Measurements from ENCODE around the gene C11orf16. TPM values are rescaled to one million over a fixed set of nuclear protein-coding genes. Genes with fewer than 3 reads are reported as not detected.

The C11orf16 gene
- polyA plus RNA-seq, 3 donors, result not detected

DNA sequence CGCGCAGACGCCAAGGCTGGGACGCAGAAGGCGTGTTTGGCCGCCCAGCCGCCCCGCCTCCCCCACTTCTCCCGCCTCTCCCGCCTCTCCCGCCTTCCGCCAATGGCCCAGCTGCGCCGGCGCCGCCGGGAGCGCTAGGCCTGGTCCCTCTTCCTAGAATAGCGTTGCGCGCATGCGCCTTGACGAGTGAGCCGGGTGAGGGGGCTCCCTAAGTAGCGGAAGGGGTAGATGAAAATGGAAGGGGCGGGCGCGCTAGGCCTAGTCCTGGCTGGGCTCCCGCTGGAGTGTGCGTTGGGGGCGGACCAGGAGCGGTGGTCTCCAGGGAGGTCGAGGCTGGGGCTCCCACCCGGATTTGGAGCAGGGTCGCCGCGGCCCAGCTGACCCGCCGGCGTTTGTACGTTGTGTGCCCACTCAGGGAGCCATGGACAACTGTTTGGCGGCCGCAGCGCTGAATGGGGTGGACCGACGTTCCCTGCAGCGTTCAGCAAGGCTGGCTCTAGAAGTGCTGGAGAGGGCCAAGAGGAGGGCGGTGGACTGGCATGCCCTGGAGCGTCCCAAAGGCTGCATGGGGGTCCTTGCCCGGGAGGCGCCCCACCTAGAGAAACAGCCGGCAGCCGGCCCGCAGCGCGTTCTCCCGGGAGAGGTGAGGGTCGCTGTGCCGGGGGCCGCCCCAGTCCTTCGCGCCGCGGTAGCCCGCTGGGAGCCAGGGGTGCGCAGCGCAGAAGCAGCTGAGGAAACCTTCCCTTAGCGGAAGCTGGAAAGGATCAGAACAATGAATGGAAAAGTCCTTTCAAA, 21.5 kb downstream of the C11orf16 start, which contains the start of gene AKIP1:
Gene AKIP1, plus strand, starts transcription at position 161 of the 795 bp plus-strand sequence. Its CDS starts 261 bp downstream, at position 422.
- peaks cover 6 to 16% (median 15%) of the 10 kb centered on the region in 3 donors for H3K27me3 Mint-ChIP-seq (ENCODE audit: low read depth in 3 of 3)
- TF ChIP-seq, protein P1, sequence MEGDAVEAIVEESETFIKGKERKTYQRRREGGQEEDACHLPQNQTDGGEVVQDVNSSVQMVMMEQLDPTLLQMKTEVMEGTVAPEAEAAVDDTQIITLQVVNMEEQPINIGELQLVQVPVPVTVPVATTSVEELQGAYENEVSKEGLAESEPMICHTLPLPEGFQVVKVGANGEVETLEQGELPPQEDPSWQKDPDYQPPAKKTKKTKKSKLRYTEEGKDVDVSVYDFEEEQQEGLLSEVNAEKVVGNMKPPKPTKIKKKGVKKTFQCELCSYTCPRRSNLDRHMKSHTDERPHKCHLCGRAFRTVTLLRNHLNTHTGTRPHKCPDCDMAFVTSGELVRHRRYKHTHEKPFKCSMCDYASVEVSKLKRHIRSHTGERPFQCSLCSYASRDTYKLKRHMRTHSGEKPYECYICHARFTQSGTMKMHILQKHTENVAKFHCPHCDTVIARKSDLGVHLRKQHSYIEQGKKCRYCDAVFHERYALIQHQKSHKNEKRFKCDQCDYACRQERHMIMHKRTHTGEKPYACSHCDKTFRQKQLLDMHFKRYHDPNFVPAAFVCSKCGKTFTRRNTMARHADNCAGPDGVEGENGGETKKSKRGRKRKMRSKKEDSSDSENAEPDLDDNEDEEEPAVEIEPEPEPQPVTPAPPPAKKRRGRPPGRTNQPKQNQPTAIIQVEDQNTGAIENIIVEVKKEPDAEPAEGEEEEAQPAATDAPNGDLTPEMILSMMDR (IDR thresholded peaks at IDR 0.05), result no peak
- H3K36me3 ChIP-seq (replicated peaks in 1 of 2; ENCODE audit: control insufficient read depth in 1 of 2, insufficient read depth in 2 of 2, low read length in 2 of 2), result peaks cover under 1 to 3% of the 10 kb centered on the region in 2 donors
- peak within 1 kb of the TSS; percentile 93 to 95 for H3K4me3 Mint-ChIP-seq
- peaks cover 0 to 2% (median 0%) of the 10 kb centered on the region in 7 donors for H3K9me3 Mint-ChIP-seq
- H3K79me2 ChIP-seq (ENCODE audit: insufficient read depth, low read length), result peaks cover 3% of the 10 kb centered on the region
- peak within 1 kb of the TSS; percentile 50 for H3K9ac ChIP-seq (ENCODE audit: insufficient read depth, low read length, poor library complexity, severe bottlenecking)
- H3K27ac ChIP-seq (ENCODE audit: low read depth in 1 of 2, low read length in 2 of 2), result peak within 1 kb of the TSS in 1 of 2 donors; percentile 71
- peak within 1 kb of the TSS; percentile 98 for H3K4me2 ChIP-seq (replicated peaks; ENCODE audit: extremely low read depth, low read length, poor library complexity, severe bottlenecking)
- H3K4me3 ChIP-seq (replicated peaks in 1 of 3; ENCODE audit: low read depth in 2 of 3, low read length in 3 of 3), result peak within 1 kb of the TSS; percentile 45 to 99 (median 93)
- 0% methylated on average over 49 of the region's 68 CpGs for WGBS (ENCODE audit: insufficient coverage)
- peaks cover 53% of the 10 kb centered on the region for H3K4me1 Mint-ChIP-seq
- H4K20me1 ChIP-seq (ENCODE audit: insufficient read depth, low read length), result no peaks in the 10 kb centered on the region
- peaks cover 0 to 3% of the 10 kb centered on the region in 2 donors for H3K27me3 ChIP-seq (ENCODE audit: control insufficient read depth in 2 of 2, insufficient read depth in 2 of 2, low read length in 2 of 2)
- peaks cover 23 to 45% of the 10 kb centered on the region in 2 donors for H3K4me1 ChIP-seq (ENCODE audit: control insufficient read depth in 1 of 2, insufficient read depth in 2 of 2, low read length in 2 of 2)
- H3K36me3 Mint-ChIP-seq, result peaks cover 4 to 12% of the 10 kb centered on the region in 2 donors
- no peaks in the 10 kb centered on the region for H3K9me3 ChIP-seq (replicated peaks in 1 of 2; ENCODE audit: control insufficient read depth in 1 of 2, insufficient read depth in 1 of 2, low read length in 2 of 2)
- peak within 1 kb of the TSS; percentile 97 for H2AFZ ChIP-seq (ENCODE audit: insufficient read depth, low read depth, low read length, poor library complexity, severe bottlenecking)
- intact Hi-C loops (cut with micrococcal nuclease), result no loop called here
- peak within 1 kb of the TSS in 5 of 7 donors; percentile 25 to 88 (median 35) for H3K27ac Mint-ChIP-seq
- peak; percentile 63 to 75 (median 73) for DNase-seq

DNA sequence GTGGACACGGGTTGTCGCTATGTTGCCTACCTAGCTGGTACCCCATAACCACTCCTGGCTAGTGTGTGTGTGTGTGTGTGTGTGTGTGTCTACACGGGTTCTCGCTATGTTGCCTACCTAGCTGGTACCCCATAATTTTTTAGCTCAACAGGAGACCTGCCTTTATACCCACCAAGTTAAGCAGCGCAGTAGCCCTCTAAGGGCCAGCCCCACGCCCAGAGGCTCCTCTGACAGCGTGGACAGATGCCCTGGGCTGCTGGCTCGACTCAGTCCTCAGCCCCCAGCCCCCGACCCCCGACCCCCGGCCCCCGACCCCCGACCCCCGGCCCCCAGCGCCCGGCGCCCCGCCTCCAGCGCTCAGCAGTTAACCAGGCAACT, 22.1 kb downstream of the C11orf16 start:
- no peak overlapping the region for H3K9ac ChIP-seq (ENCODE audit: insufficient read depth, low read length, poor library complexity, severe bottlenecking)
- Mint-ChIP-seq H3K4me1 (peaks cover 53% of the 10 kb centered on the region), H3K9me3 (peaks cover 0 to 2% (median 0%) of the 10 kb centered on the region in 7 donors), H3K4me3 (peak overlapping the region; percentile 93 to 95), H3K36me3 (peaks cover 0 to 6% of the 10 kb centered on the region in 2 donors), H3K27me3 (ENCODE audit: low read depth in 3 of 3) (peaks cover 4 to 17% (median 14%) of the 10 kb centered on the region in 3 donors), H3K27ac (peak overlapping the region in 2 of 7 donors; percentile 18 to 35)
- no peaks in the 10 kb centered on the region for H4K20me1 ChIP-seq (ENCODE audit: insufficient read depth, low read length)
- peaks cover 3% of the 10 kb centered on the region for H3K79me2 ChIP-seq (ENCODE audit: insufficient read depth, low read length)
- H3K36me3 ChIP-seq (replicated peaks in 1 of 2; ENCODE audit: control insufficient read depth in 1 of 2, insufficient read depth in 2 of 2, low read length in 2 of 2), result no peaks in the 10 kb centered on the region
- TF ChIP-seq, protein P1 (IDR thresholded peaks at IDR 0.05), result no peak
- H3K9me3 ChIP-seq (replicated peaks in 1 of 2; ENCODE audit: control insufficient read depth in 1 of 2, insufficient read depth in 1 of 2, low read length in 2 of 2), result no peaks in the 10 kb centered on the region
- H3K27ac ChIP-seq (ENCODE audit: low read depth in 1 of 2, low read length in 2 of 2), result no peak overlapping the region
- H3K4me2 ChIP-seq (replicated peaks; ENCODE audit: extremely low read depth, low read length, poor library complexity, severe bottlenecking), result peak overlapping the region; percentile 98
- no peak for DNase-seq
- 0% methylated on average over 1 of the region's 19 CpGs for whole genome bisulfite sequencing (ENCODE audit: insufficient coverage)
- peak overlapping the region; percentile 97 for H2AFZ ChIP-seq (ENCODE audit: insufficient read depth, low read depth, low read length, poor library complexity, severe bottlenecking)
- intact Hi-C loops (cut with micrococcal nuclease), result no loop called here
- H3K4me1 ChIP-seq (ENCODE audit: control insufficient read depth in 1 of 2, insufficient read depth in 2 of 2, low read length in 2 of 2), result peaks cover 23 to 45% of the 10 kb centered on the region in 2 donors
- H3K4me3 ChIP-seq (replicated peaks in 1 of 3; ENCODE audit: low read depth in 2 of 3, low read length in 3 of 3), result peak overlapping the region; percentile 45 to 99 (median 93)
- H3K27me3 ChIP-seq (ENCODE audit: control insufficient read depth in 2 of 2, insufficient read depth in 2 of 2, low read length in 2 of 2), result peaks cover 0 to 3% of the 10 kb centered on the region in 2 donors
